ENCODE data around the gene ALAS1. TPM values are rescaled to one million over a fixed set of nuclear protein-coding genes. Genes with fewer than 3 reads are reported as not detected.

The ALAS1 gene
- polyA plus RNA-seq, 1 donor (not counting 4 experiments of a cell fraction or from before 2014, with no cell fraction given): 74.1 TPM

DNA sequence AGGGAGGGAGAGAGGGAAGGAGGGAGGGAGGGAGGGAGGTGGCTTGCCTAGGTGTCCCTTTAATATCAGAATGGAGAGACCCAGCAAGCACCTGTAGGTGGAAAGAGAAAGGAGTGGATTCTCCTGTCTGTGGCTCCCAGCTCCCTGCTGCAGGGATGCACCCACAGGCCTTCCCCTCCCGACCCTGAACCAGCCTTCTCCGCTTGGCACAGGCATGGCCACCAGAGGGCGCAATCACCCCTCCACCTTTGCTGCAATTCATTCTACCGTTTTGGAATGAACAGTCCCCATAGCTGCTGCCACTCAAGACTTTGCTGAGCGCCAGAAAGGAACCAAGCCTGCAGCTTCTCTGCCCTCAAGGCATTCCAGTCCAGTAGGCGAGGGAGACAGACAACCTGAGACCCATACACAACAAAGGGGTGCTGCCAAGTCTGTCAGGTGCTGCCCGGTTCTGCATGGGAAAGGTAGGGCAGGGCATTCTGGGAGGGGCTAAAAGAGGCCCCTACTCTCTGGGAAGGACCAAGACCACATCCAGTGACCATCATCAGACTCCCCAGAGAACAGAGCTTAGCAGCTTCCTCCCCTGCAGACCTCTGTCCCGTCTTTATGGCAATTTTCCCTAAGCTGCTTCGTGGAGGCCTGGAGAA is 22.5 kb downstream of the ALAS1 start:
- no peak overlapping the region for H3K4me3 ChIP-seq (ENCODE audit: control insufficient read depth in 2 of 3, extremely low read depth in 1 of 3, insufficient read depth in 2 of 3, low read depth in 1 of 3, low read length in 3 of 3)
- no peaks in the 10 kb centered on the region for H3K27me3 ChIP-seq (ENCODE audit: control insufficient read depth, extremely low read depth, insufficient read depth, low read length)
- DNase-seq (ENCODE audit: low read depth, low spot score) (no peak), FAIRE-seq (peak; percentile 59)
- peaks cover 5% of the 10 kb centered on the region for H3K9me1 ChIP-seq (ENCODE audit: control insufficient read depth, extremely low read depth, insufficient read depth, low read length)
- no peaks in the 10 kb centered on the region for H4K20me1 ChIP-seq (ENCODE audit: control insufficient read depth, extremely low read depth, insufficient read depth, low read length)
- peaks cover 22% of the 10 kb centered on the region for H3K4me1 ChIP-seq (ENCODE audit: control insufficient read depth, extremely low read depth, insufficient read depth, low read length)
- H3K4me2 ChIP-seq (ENCODE audit: control insufficient read depth, extremely low read depth, insufficient read depth, low read depth, low read length): no peak overlapping the region
- TF ChIP-seq, protein P1, sequence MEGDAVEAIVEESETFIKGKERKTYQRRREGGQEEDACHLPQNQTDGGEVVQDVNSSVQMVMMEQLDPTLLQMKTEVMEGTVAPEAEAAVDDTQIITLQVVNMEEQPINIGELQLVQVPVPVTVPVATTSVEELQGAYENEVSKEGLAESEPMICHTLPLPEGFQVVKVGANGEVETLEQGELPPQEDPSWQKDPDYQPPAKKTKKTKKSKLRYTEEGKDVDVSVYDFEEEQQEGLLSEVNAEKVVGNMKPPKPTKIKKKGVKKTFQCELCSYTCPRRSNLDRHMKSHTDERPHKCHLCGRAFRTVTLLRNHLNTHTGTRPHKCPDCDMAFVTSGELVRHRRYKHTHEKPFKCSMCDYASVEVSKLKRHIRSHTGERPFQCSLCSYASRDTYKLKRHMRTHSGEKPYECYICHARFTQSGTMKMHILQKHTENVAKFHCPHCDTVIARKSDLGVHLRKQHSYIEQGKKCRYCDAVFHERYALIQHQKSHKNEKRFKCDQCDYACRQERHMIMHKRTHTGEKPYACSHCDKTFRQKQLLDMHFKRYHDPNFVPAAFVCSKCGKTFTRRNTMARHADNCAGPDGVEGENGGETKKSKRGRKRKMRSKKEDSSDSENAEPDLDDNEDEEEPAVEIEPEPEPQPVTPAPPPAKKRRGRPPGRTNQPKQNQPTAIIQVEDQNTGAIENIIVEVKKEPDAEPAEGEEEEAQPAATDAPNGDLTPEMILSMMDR (optimal IDR thresholded peaks at IDR 0.05 in 1 of 3, IDR thresholded peaks at IDR 0.05 in 1 of 3, conservative IDR thresholded peaks at IDR 0.05 in 1 of 3; ENCODE audit: extremely low read depth in 1 of 3, insufficient read depth in 2 of 3, low read length in 3 of 3): peak in 2 of 3 experiments; percentile 97
- TF ChIP-seq EZH2 (IDR thresholded peaks at IDR 0.05; ENCODE audit: low read length): no peak
- peaks cover 0 to 1% of the 10 kb centered on the region in 2 experiments for H3K36me3 ChIP-seq (ENCODE audit: control insufficient read depth in 2 of 2, extremely low read depth in 1 of 2, insufficient read depth in 2 of 2, low read length in 2 of 2)
- H2AFZ ChIP-seq (ENCODE audit: control insufficient read depth, low read length): no peak overlapping the region
- H3K79me2 ChIP-seq (ENCODE audit: control insufficient read depth, insufficient read depth, low read length): no peaks in the 10 kb centered on the region
- no peaks in the 10 kb centered on the region for H3K9me3 ChIP-seq (ENCODE audit: control insufficient read depth, low read depth, low read length)
- no peak overlapping the region for H3K9ac ChIP-seq (ENCODE audit: control insufficient read depth, extremely low read depth, insufficient read depth, low read length)
- H3K27ac ChIP-seq (ENCODE audit: control insufficient read depth, insufficient read depth, low read length): no peak overlapping the region
- dilution Hi-C loops (cut with MboI; ENCODE audit: extremely low pct_ligation_motif_present, low sequenced_read_pairs): no loop called here

- Histone ChIP-seq H3K27me3 (ENCODE audit: control insufficient read depth, extremely low read depth, insufficient read depth, low read length) (no peaks in the 10 kb centered on the region), H3K27ac (ENCODE audit: control insufficient read depth, insufficient read depth, low read length) (no peak overlapping the region), H3K4me1 (ENCODE audit: control insufficient read depth, extremely low read depth, insufficient read depth, low read length) (peaks cover 22% of the 10 kb centered on the region), H4K20me1 (ENCODE audit: control insufficient read depth, extremely low read depth, insufficient read depth, low read length) (no peaks in the 10 kb centered on the region), H3K36me3 (ENCODE audit: control insufficient read depth in 2 of 2, extremely low read depth in 1 of 2, insufficient read depth in 2 of 2, low read length in 2 of 2) (no peaks in the 10 kb centered on the region), H3K9ac (ENCODE audit: control insufficient read depth, extremely low read depth, insufficient read depth, low read length) (no peak overlapping the region), H3K9me1 (ENCODE audit: control insufficient read depth, extremely low read depth, insufficient read depth, low read length) (peaks cover 5% of the 10 kb centered on the region), H3K9me3 (ENCODE audit: control insufficient read depth, low read depth, low read length) (no peaks in the 10 kb centered on the region), H2AFZ (ENCODE audit: control insufficient read depth, low read length) (no peak overlapping the region), H3K79me2 (ENCODE audit: control insufficient read depth, insufficient read depth, low read length) (no peaks in the 10 kb centered on the region), H3K4me2 (ENCODE audit: control insufficient read depth, extremely low read depth, insufficient read depth, low read depth, low read length) (no peak overlapping the region), H3K4me3 (ENCODE audit: control insufficient read depth in 2 of 3, extremely low read depth in 1 of 3, insufficient read depth in 2 of 3, low read depth in 1 of 3, low read length in 3 of 3) (no peak overlapping the region)
- TF ChIP-seq, protein P1 (optimal IDR thresholded peaks at IDR 0.05 in 1 of 3, IDR thresholded peaks at IDR 0.05 in 1 of 3, conservative IDR thresholded peaks at IDR 0.05 in 1 of 3; ENCODE audit: extremely low read depth in 1 of 3, insufficient read depth in 2 of 3, low read length in 3 of 3): no peak
- TF ChIP-seq EZH2 (IDR thresholded peaks at IDR 0.05; ENCODE audit: low read length): no peak
- FAIRE-seq: no peak
- dilution Hi-C loops (cut with MboI; ENCODE audit: extremely low pct_ligation_motif_present, low sequenced_read_pairs): no loop called here
- no peak for DNase-seq (ENCODE audit: low read depth, low spot score)
Measured at GRCh38 chr3:52221141-52221562, 23.2 kb downstream of the ALAS1 start.
